Cardiac septum (tissue), 1 donor: ENCODE measurements around the gene NDUFAB1. TPM values are rescaled to one million over a fixed set of nuclear protein-coding genes. Genes with fewer than 3 reads are reported as not detected.
"Not testable (repeated sequence)": the region's sequence is repeated elsewhere in the genome, so short reads cannot be mapped to it uniquely, and the experiment has no call there.

Experiments used
- DNase-seq: peaks from one replicate; pipeline ENCODE4 v3.0.0-alpha.2; 2020; ENCODE audit warnings: low spot score
- intact Hi-C: fragments of 100-400 bp; cut with DNase I; formaldehyde crosslinking; loops from one replicate; pipeline ENCODE4 v1.14.0; 2022
- total RNA-seq: library from RNA; stranded (reverse); fragmentation: NEBNext Ultra II Directional; extraction: Animal tissue kit (Norgen Biotek cat#: 25700); gene quantifications from one replicate; pipeline ENCODE4 v1.2.1, GENCODE V29; 2021
- donor health status: DM: no; HTN: no; CAD: no.

The NDUFAB1 gene
- total RNA-seq, 1 donor from 2014 or later: 277 TPM

- intact Hi-C loops: loop anchor here (10.0 kb wide), 1 partner anchor 75 kb away; the partner anchor contains the start of gene GGA2
- DNase-seq: no peak
Measured at GRCh38 chr16:23590181-23590580, 5.9 kb downstream of the NDUFAB1 start.

GRCh38 chr16:23587726-23588125 lies 8.4 kb downstream of the NDUFAB1 start:
- no peak for DNase-seq
- intact Hi-C loops: no loop called here

GRCh38 chr16:23584186-23585076 lies 11.7 kb downstream of the NDUFAB1 start:
- intact Hi-C loops: no loop called here
- DNase-seq: no peak

GRCh38 chr16:23583271-23583670 lies 12.8 kb downstream of the NDUFAB1 start:
- intact Hi-C loops, DNase-seq: not testable (repeated sequence)

- no peak for DNase-seq
- intact Hi-C loops: no loop called here
Measured at GRCh38 chr16:23581764-23582163, 14.4 kb downstream of the NDUFAB1 start.

- no peak for DNase-seq
- intact Hi-C loops: no loop called here
Measured at GRCh38 chr16:23580391-23580790, 15.7 kb downstream of the NDUFAB1 start.

- no peak for DNase-seq
- intact Hi-C loops: no loop called here
Measured at GRCh38 chr16:23579371-23579770, 16.7 kb downstream of the NDUFAB1 start.

- DNase-seq: no peak
- intact Hi-C loops: no loop called here
Measured at GRCh38 chr16:23578101-23578830, 17.9 kb downstream of the NDUFAB1 start.

GRCh38 chr16:23577493-23577892 lies 18.6 kb downstream of the NDUFAB1 start:
- no peak for DNase-seq
- intact Hi-C loops: no loop called here

GRCh38 chr16:23575834-23576233 lies 20.3 kb downstream of the NDUFAB1 start:
- no peak for DNase-seq
- intact Hi-C loops: no loop called here

- intact Hi-C loops: no loop called here
- DNase-seq: no peak
Measured at GRCh38 chr16:23573817-23574216, 22.3 kb downstream of the NDUFAB1 start.

GRCh38 chr16:23572394-23572793 lies 23.7 kb downstream of the NDUFAB1 start:
- intact Hi-C loops: no loop called here
- no peak for DNase-seq

GRCh38 chr16:23571895-23572294 lies 24.2 kb downstream of the NDUFAB1 start:
- no peak for DNase-seq
- intact Hi-C loops: no loop called here

- no peak for DNase-seq
- intact Hi-C loops: no loop called here
Measured at GRCh38 chr16:23570992-23571632, 25.0 kb downstream of the NDUFAB1 start.

GRCh38 chr16:23567602-23568001 lies 28.5 kb downstream of the NDUFAB1 start:
- no peak for DNase-seq
- intact Hi-C loops: no loop called here

GRCh38 chr16:23566724-23567123 lies 29.4 kb downstream of the NDUFAB1 start:
- no peak for DNase-seq
- intact Hi-C loops: no loop called here

- intact Hi-C loops: no loop called here
Measured at GRCh38 chr16:23564575-23565363, 31.3 kb downstream of the NDUFAB1 start.

GRCh38 chr16:23563186-23563585 lies 32.9 kb downstream of the NDUFAB1 start:
- DNase-seq: no peak
- intact Hi-C loops: no loop called here

More at GRCh38 chr16:23564575-23565363, 31.3 kb downstream of the NDUFAB1 start:
- no peak for DNase-seq

GRCh38 chr16:23562505-23562904 lies 33.6 kb downstream of the NDUFAB1 start:
- intact Hi-C loops: no loop called here
- DNase-seq: no peak
